ENCODE results near the gene E2F6. TPM values are rescaled to one million over a fixed set of nuclear protein-coding genes. Genes with fewer than 3 reads are reported as not detected.

Gene E2F6
- total and polyA plus RNA-seq, 9 of the 15 experiments (the other 6 are each of a cell fraction or from before 2014, with no cell fraction given), result 13.6 to 33.9 (median 26.1) TPM

- TF ChIP-seq FOXA3 (CRISPR knock-in tag; conservative IDR thresholded peaks at IDR 0.05 in 1 of 2, IDR thresholded peaks at IDR 0.05 in 1 of 2), result no peak
- no peak for TF ChIP-seq ZBTB8A (IDR thresholded peaks at IDR 0.05; ENCODE audit: partially characterized antibody)
- TF ChIP-seq ZBTB7A (IDR thresholded peaks at IDR 0.05; ENCODE audit: borderline replicate concordance, control insufficient read depth, low read depth, low read length), result no peak
- no peak for TF ChIP-seq ARID1B (IDR thresholded peaks at IDR 0.05)
- TF ChIP-seq CREBBP (IDR thresholded peaks at IDR 0.05; ENCODE audit: low read depth, low read length), result no peak
- no peak for TF ChIP-seq BRD4 (IDR thresholded peaks at IDR 0.05)
Measured at GRCh38 chr2:11481789-11482472, 16.0 kb upstream of the E2F6 start (continued).

- WGBS (ENCODE audit: insufficient coverage, low coverage, missing lambda C conversion rate), result 41% methylated on average over 6 of the region's 6 CpGs
- TF ChIP-seq TAF7 (tag; IDR thresholded peaks at IDR 0.05) (no peak), ZBTB11 (CRISPR knock-in tag; IDR thresholded peaks at IDR 0.05) (no peak), NR2F6 (CRISPR knock-in tag; IDR thresholded peaks at IDR 0.05) (no peak), PML (IDR thresholded peaks at IDR 0.05; ENCODE audit: low read length) (no peak), IRF9 (tag; IDR thresholded peaks at IDR 0.05) (no peak), FOXA3 (CRISPR knock-in tag; conservative IDR thresholded peaks at IDR 0.05 in 1 of 2, IDR thresholded peaks at IDR 0.05 in 1 of 2) (no peak), TRIM24 (IDR thresholded peaks at IDR 0.05) (no peak), USF2 (CRISPR knock-in tag; IDR thresholded peaks at IDR 0.05) (no peak), ZBTB2 (IDR thresholded peaks at IDR 0.05) (no peak)
Measured at GRCh38 chr2:11481426-11481788, 15.4 kb upstream of the E2F6 start.

More at GRCh38 chr2:11481426-11481788, 15.4 kb upstream of the E2F6 start:
- no peak overlapping the region for H3K9ac ChIP-seq (ENCODE audit: insufficient read depth in 1 of 2, low read depth in 2 of 2, low read length in 2 of 2)
- no peak for FAIRE-seq
- in situ Hi-C loops (cut with MboI), result loop anchor here (25.0 kb wide), 1 partner anchor 306 kb away; no protein-coding TSS in a partner anchor
- H3K4me2 ChIP-seq (ENCODE audit: insufficient read depth, low read length), result no peak overlapping the region
- no peak overlapping the region for H3K4me3 ChIP-seq
- ATAC-seq, result no peak
- ChIA-PET CTCF (ENCODE audit: low intra/inter-chr PET ratio) (no interaction called here), POLR2A (no interaction called here)
- H3K27me3 ChIP-seq (ENCODE audit: control insufficient read depth in 2 of 2, insufficient read depth in 2 of 2, low read length in 2 of 2), result peaks cover 11 to 26% of the 10 kb centered on the region in 2 experiments; a peak in 4 of 5 replicates
- no peaks in the 10 kb centered on the region for H3K79me2 ChIP-seq (ENCODE audit: control insufficient read depth, insufficient read depth, low read length)
- no TSS peak for BruUV-seq (replicated peaks)
- intact Hi-C loops (cut with micrococcal nuclease), result no loop called here
- no peaks in the 10 kb centered on the region for H3K9me1 ChIP-seq (ENCODE audit: control insufficient read depth, insufficient read depth, low read length)
- H3K27ac ChIP-seq (ENCODE audit: extremely low read depth, low read depth, low read length), result no peak overlapping the region
- no peaks in the 10 kb centered on the region for H3K36me3 ChIP-seq (ENCODE audit: control insufficient read depth, insufficient read depth, low read length)
- no peaks in the 10 kb centered on the region for H4K20me1 ChIP-seq (replicated peaks; ENCODE audit: control insufficient read depth, insufficient read depth, low read length)
- DNase-seq (ENCODE audit: extremely low read depth in 1 of 4, low spot score in 3 of 4), result no peak
- no peaks in the 10 kb centered on the region for H3K9me3 ChIP-seq (replicated peaks; ENCODE audit: control insufficient read depth, insufficient read depth, low read depth, low read length)
- H2AFZ ChIP-seq (ENCODE audit: low read depth, low read length), result no peak overlapping the region
- H3K4me1 ChIP-seq (replicated peaks in 1 of 2; ENCODE audit: control insufficient read depth in 2 of 2, insufficient read depth in 2 of 2, low read length in 2 of 2), result 0 out of 5 replicates have a peak, but pooled peaks cover 0 to 3% of the 10 kb centered on the region in 2 experiments

Measured in K562 (cell line).